ENCODE data around the gene TICRR.

- TF ChIP-seq CTCF (IDR thresholded peaks at IDR 0.05), result peak; percentile 28 to 50 (median 33)
- TF ChIP-seq POLR2A (IDR thresholded peaks at IDR 0.05), result no peak
- no peak for TF ChIP-seq POLR2AphosphoS5 (IDR thresholded peaks at IDR 0.05; ENCODE audit: insufficient read depth in 1 of 2, low read depth in 1 of 2)
These were observed 18.6 kb upstream of the TICRR start for GRCh38 chr15:89556413-89557262.

Data from vagina (tissue), 2 donors.